Measurements from ENCODE around the gene SOCS2. TPM values are rescaled to one million over a fixed set of nuclear protein-coding genes. Genes with fewer than 3 reads are reported as not detected.

SOCS2 gene
- total and polyA plus RNA-seq, 2 donors from 2014 or later: 25.7 to 32.2 TPM

- no peak for FAIRE-seq
- H3K9ac ChIP-seq (ENCODE audit: low read length in 3 of 3): no peak overlapping the region
- TF ChIP-seq CTCF (IDR thresholded peaks at IDR 0.05; ENCODE audit: borderline replicate concordance, extremely low read depth, insufficient read depth): no peak
- H3K4me3 ChIP-seq (ENCODE audit: low read length in 3 of 3): peak overlapping the region; percentile 30 to 67 (median 66)
- intact Hi-C loops (cut with DNase I): loop anchor here (10.0 kb wide), 2 partner anchors 64 to 406 kb away; no protein-coding TSS in a partner anchor
- DNase-seq: no peak
- H3K4me1 ChIP-seq (ENCODE audit: control insufficient read depth in 2 of 3, insufficient read depth in 2 of 3, low read depth in 1 of 3, low read length in 3 of 3): peaks cover 0 to 2% (median 2%) of the 10 kb centered on the region in 3 donors
- peak overlapping the region in 1 of 2 donors; percentile 49 for H3K27ac ChIP-seq (ENCODE audit: low read depth in 2 of 2, low read length in 2 of 2)
- H3K27me3 ChIP-seq (ENCODE audit: control insufficient read depth, insufficient read depth, low read length): no peaks in the 10 kb centered on the region
- no peaks in the 10 kb centered on the region for H3K9me3 ChIP-seq (ENCODE audit: control insufficient read depth in 2 of 3, insufficient read depth in 1 of 3, low read length in 3 of 3)
- peaks cover 0 to 2% (median 2%) of the 10 kb centered on the region in 3 donors for H3K36me3 ChIP-seq (ENCODE audit: control insufficient read depth in 2 of 3, insufficient read depth in 3 of 3, low read length in 3 of 3)
These were observed 3.2 kb upstream of the SOCS2 start for GRCh38 chr12:93569301-93569655.

- intact Hi-C loops (cut with DNase I): loop anchor here (10.0 kb wide), 2 partner anchors 65 to 405 kb away; no protein-coding TSS in a partner anchor
- TF ChIP-seq CTCF (IDR thresholded peaks at IDR 0.05; ENCODE audit: borderline replicate concordance, extremely low read depth, insufficient read depth): peak; percentile 71
- peaks cover 2% of the 10 kb centered on the region in 3 donors for H3K36me3 ChIP-seq (ENCODE audit: control insufficient read depth in 2 of 3, insufficient read depth in 3 of 3, low read length in 3 of 3)
- H3K9me3 ChIP-seq (ENCODE audit: control insufficient read depth in 2 of 3, insufficient read depth in 1 of 3, low read length in 3 of 3): no peaks in the 10 kb centered on the region
- H3K4me1 ChIP-seq (ENCODE audit: control insufficient read depth in 2 of 3, insufficient read depth in 2 of 3, low read depth in 1 of 3, low read length in 3 of 3): peaks cover 0 to 2% (median 0%) of the 10 kb centered on the region in 3 donors
- peak overlapping the region; percentile 29 to 96 (median 89) for H3K9ac ChIP-seq (ENCODE audit: low read length in 3 of 3)
- FAIRE-seq (no peak), DNase-seq (peak; percentile 92 to 97 (median 93))
- peak overlapping the region; percentile 67 to 81 (median 70) for H3K4me3 ChIP-seq (ENCODE audit: low read length in 3 of 3)
- no peaks in the 10 kb centered on the region for H3K27me3 ChIP-seq (ENCODE audit: control insufficient read depth, insufficient read depth, low read length)
- peak overlapping the region; percentile 98 to 99 for H3K27ac ChIP-seq (ENCODE audit: low read depth in 2 of 2, low read length in 2 of 2)
These were observed 2.6 kb upstream of the SOCS2 start for GRCh38 chr12:93569656-93570551.

DNA sequence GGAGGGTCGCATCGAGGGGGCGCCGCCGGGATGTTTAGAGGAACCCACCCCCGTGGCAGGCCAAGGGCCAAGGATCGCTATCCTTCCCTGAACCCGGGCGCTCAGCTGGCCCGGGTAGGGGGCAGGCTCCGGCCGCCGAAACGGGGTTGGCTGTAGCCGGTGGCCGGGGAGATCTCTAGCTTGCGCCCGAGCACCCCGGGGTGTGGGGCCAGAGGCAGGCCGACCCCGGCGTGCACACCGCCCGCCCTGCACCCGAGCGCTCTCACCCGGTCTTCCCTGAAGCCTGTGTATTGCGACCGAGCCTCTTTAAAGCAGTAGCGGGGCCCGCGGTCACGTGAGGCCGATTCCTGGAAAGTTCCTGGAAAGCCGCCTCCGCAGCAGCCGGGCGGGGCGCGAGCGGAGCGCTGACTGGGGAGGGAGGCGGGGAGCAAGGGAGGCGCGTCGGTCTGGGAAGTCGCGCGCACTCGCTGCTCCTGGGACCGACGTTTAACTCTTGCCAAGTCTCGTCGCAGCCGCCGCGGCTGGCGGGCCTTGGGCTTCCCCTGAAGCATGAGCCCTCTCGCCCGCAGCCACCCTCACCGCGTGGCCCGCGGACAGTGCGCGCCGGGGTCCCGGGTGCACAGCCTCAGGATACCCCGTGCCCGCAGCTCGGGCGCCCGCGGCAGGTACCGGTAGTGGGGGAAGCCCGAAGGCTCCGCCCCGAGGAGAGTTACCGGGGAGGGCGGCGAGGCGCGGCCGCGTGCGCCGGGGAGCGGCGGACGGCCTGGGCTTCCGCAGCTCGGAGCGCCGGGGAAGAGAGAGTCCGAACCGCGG is 1.7 kb upstream of the SOCS2 start:
- Histone ChIP-seq H3K9ac (ENCODE audit: low read length in 3 of 3) (peak overlapping the region; percentile 40 to 96 (median 89)), H3K27me3 (ENCODE audit: control insufficient read depth, insufficient read depth, low read length) (no peaks in the 10 kb centered on the region), H3K9me3 (ENCODE audit: control insufficient read depth in 2 of 3, insufficient read depth in 1 of 3, low read length in 3 of 3) (no peaks in the 10 kb centered on the region), H3K27ac (ENCODE audit: low read depth in 2 of 2, low read length in 2 of 2) (peak overlapping the region; percentile 98 to 99), H3K4me3 (ENCODE audit: low read length in 3 of 3) (peak overlapping the region; percentile 67 to 81 (median 70)), H3K36me3 (ENCODE audit: control insufficient read depth in 2 of 3, insufficient read depth in 3 of 3, low read length in 3 of 3) (peaks cover 2 to 5% (median 2%) of the 10 kb centered on the region in 3 donors), H3K4me1 (ENCODE audit: control insufficient read depth in 2 of 3, insufficient read depth in 2 of 3, low read depth in 1 of 3, low read length in 3 of 3) (peaks cover 0 to 2% (median 0%) of the 10 kb centered on the region in 3 donors)
- DNase-seq (peak; percentile 95 to 99 (median 97)), FAIRE-seq (no peak)
- intact Hi-C loops (cut with DNase I): no loop called here
- TF ChIP-seq CTCF (IDR thresholded peaks at IDR 0.05; ENCODE audit: borderline replicate concordance, extremely low read depth, insufficient read depth): peak; percentile 6

Data from kidney (tissue), 14 donors.